SU-DHL-6 (cell line): ENCODE measurements around the gene CYP11A1.

Source experiments
- EZH2phosphoT487 ChIP-seq: fragments of 200-600 bp; sonication (generic), shearing (Covaris generic); conservative IDR thresholded peaks from 2 replicates; pipeline ENCODE4 v1.6.1; 2018; ENCODE audit warnings: mild to moderate bottlenecking, antibody characterized with exemption, low read length, moderate library complexity, mixed read lengths
- TF ChIP-seq, protein P1 (sequence below): fragments of 200-600 bp; sonication (generic); IDR thresholded peaks from one replicate; pipeline ENCODE4 v1.5.1; 2017; ENCODE audit warnings: antibody characterized with exemption, mild to moderate bottlenecking, low read length, moderate library complexity; ENCODE audit not compliant: insufficient read depth, poor library complexity, severe bottlenecking

- TF ChIP-seq, protein P1, sequence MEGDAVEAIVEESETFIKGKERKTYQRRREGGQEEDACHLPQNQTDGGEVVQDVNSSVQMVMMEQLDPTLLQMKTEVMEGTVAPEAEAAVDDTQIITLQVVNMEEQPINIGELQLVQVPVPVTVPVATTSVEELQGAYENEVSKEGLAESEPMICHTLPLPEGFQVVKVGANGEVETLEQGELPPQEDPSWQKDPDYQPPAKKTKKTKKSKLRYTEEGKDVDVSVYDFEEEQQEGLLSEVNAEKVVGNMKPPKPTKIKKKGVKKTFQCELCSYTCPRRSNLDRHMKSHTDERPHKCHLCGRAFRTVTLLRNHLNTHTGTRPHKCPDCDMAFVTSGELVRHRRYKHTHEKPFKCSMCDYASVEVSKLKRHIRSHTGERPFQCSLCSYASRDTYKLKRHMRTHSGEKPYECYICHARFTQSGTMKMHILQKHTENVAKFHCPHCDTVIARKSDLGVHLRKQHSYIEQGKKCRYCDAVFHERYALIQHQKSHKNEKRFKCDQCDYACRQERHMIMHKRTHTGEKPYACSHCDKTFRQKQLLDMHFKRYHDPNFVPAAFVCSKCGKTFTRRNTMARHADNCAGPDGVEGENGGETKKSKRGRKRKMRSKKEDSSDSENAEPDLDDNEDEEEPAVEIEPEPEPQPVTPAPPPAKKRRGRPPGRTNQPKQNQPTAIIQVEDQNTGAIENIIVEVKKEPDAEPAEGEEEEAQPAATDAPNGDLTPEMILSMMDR = no peak
- no peak for TF ChIP-seq EZH2phosphoT487
Observed at GRCh38 chr15:74397239-74398068, 30.0 kb upstream of the CYP11A1 start.
